HepG2 (cell line): ENCODE data around the gene ZNF618.

Source experiments
- BRD4 ChIP-seq: sonication (generic); formaldehyde crosslinking; IDR thresholded peaks from 2 replicates; pipeline ENCODE4 v1.4.0; 2020; ENCODE audit warnings: missing genetic modification reagents
- CEBPB ChIP-seq: IDR thresholded peaks from 2 replicates; pipeline ENCODE4 v1.6.1; 2011; ENCODE audit warnings: low read depth, low read length, improper control_type of control experiment, borderline replicate concordance
- CHD2 ChIP-seq: IDR thresholded peaks from 2 replicates; pipeline ENCODE4 v1.6.1; 2011; ENCODE audit warnings: low read depth, low read length, improper control_type of control experiment
- CTCF ChIP-seq: sonication (generic); formaldehyde crosslinking; IDR thresholded peaks from 2 replicates; pipeline ENCODE4 v1.5.0; 2020; ENCODE audit warnings: mild to moderate bottlenecking, missing genetic modification reagents, moderate library complexity
- FIP1L1 ChIP-seq: fragments of 200-400 bp; formaldehyde crosslinking; IDR thresholded peaks from 2 replicates; pipeline ENCODE4 v1.6.1; 2018; ENCODE audit warnings: low read depth, mild to moderate bottlenecking, low read length, moderate library complexity, borderline replicate concordance; ENCODE audit not compliant: insufficient read depth
- GRHL1 ChIP-seq: sonication (generic); formaldehyde crosslinking; conservative IDR thresholded peaks from 2 replicates; pipeline ENCODE4 v1.8.0; 2022; ENCODE audit warnings: missing genetic modification reagents
- HNRNPL ChIP-seq: fragments of 200-400 bp; formaldehyde crosslinking; IDR thresholded peaks from 2 replicates; pipeline ENCODE4 v1.6.1; 2017; ENCODE audit warnings: mild to moderate bottlenecking, low read depth, low read length
- IKZF1 ChIP-seq: fragments of 450-650 bp; IDR thresholded peaks from 2 replicates; pipeline ENCODE4 v1.7.1; 2016
- MAZ ChIP-seq, 2 experiments: sonication (generic) in 1 of 2; formaldehyde crosslinking in 1 of 2; IDR thresholded peaks; 2 replicates each; pipeline versions ENCODE4 v1.5.0 to v1.6.1; 2012 to 2020; ENCODE audit warnings: low read depth in 2 of 2, mild to moderate bottlenecking in 2 of 2, borderline replicate concordance in 1 of 2, improper control_type of control experiment in 1 of 2, low read length in 1 of 2, missing genetic modification reagents in 1 of 2, moderate library complexity in 1 of 2
- NONO ChIP-seq, 2 experiments: fragments of 450-650 bp in 1 of 2; sonication (generic) in 1 of 2; formaldehyde crosslinking in 1 of 2; IDR thresholded peaks in 1 of 2; conservative IDR thresholded peaks in 1 of 2; 2 replicates each; pipeline versions ENCODE4 v1.6.1 to v1.8.0; 2017 to 2022; ENCODE audit warnings: mild to moderate bottlenecking in 1 of 2, missing genetic modification reagents in 1 of 2, moderate library complexity in 1 of 2
- PHF20 ChIP-seq: sonication (generic); formaldehyde crosslinking; IDR thresholded peaks from 2 replicates; pipeline ENCODE4 v1.5.0; 2020; ENCODE audit warnings: mild to moderate bottlenecking, missing genetic modification reagents
- POLR2AphosphoS5 ChIP-seq: IDR thresholded peaks from 2 replicates; pipeline ENCODE4 v1.6.1; 2012; ENCODE audit warnings: low read depth, low read length
- ZNF318 ChIP-seq: sonication (generic); formaldehyde crosslinking; IDR thresholded peaks from 2 replicates; pipeline ENCODE4 v1.4.0; 2020; ENCODE audit warnings: mild to moderate bottlenecking, missing genetic modification reagents
- ZNF446 ChIP-seq: sonication (generic); formaldehyde crosslinking; IDR thresholded peaks from 2 replicates; pipeline ENCODE4 v1.5.0; 2020; ENCODE audit warnings: mild to moderate bottlenecking, missing genetic modification reagents

GRCh38 chr9:114099669-114100270 lies 223.7 kb downstream of the ZNF618 start:
- no peak for TF ChIP-seq PHF20 (CRISPR knock-in tag)
- TF ChIP-seq POLR2AphosphoS5: no peak
- TF ChIP-seq CHD2: no peak
- no peak for TF ChIP-seq ZNF318 (CRISPR knock-in tag)
- no peak; the same call in 1 of the 2 replicates for TF ChIP-seq CTCF (CRISPR knock-in tag)
- no peak for TF ChIP-seq MAZ (IDR thresholded peaks at IDR 0.05; ENCODE audit: borderline replicate concordance, low read depth, low read length)
- TF ChIP-seq MAZ (CRISPR knock-in tag; IDR thresholded peaks at IDR 0.05; ENCODE audit: low read depth): no peak
- no peak for TF ChIP-seq IKZF1
- TF ChIP-seq FIP1L1: no peak
- no peak for TF ChIP-seq HNRNPL
- no peak for TF ChIP-seq ZNF446
- TF ChIP-seq NONO (IDR thresholded peaks at IDR 0.05): no peak
- no peak for TF ChIP-seq NONO (CRISPR knock-in tag; conservative IDR thresholded peaks at IDR 0.05)
- no peak for TF ChIP-seq BRD4 (CRISPR knock-in tag)
- TF ChIP-seq CEBPB: no peak
- TF ChIP-seq GRHL1: no peak
